Choroid plexus epithelial cell (primary cell): ENCODE measurements around the gene BHMT.
"Not testable (repeated sequence)": the region's sequence is repeated elsewhere in the genome, so short reads cannot be mapped to it uniquely, and the experiment has no call there.

Source experiments
- DNase-seq: peaks from one replicate; pipeline ENCODE4 v3.0.0-alpha.2; 2010; ENCODE audit warnings: low read depth
- H3K4me3 ChIP-seq: 2 replicates; pipeline ENCODE4 v1.5.1; 2011; ENCODE audit warnings: low read depth, mild to moderate bottlenecking, control low read depth, low read length, moderate library complexity
- TF ChIP-seq, protein P1 (sequence below): conservative IDR thresholded peaks from 2 replicates; pipeline ENCODE4 v1.5.1; 2011; ENCODE audit warnings: low read depth, mild to moderate bottlenecking, control low read depth, inconsistent platforms, low read length, moderate library complexity

BHMT gene

DNA sequence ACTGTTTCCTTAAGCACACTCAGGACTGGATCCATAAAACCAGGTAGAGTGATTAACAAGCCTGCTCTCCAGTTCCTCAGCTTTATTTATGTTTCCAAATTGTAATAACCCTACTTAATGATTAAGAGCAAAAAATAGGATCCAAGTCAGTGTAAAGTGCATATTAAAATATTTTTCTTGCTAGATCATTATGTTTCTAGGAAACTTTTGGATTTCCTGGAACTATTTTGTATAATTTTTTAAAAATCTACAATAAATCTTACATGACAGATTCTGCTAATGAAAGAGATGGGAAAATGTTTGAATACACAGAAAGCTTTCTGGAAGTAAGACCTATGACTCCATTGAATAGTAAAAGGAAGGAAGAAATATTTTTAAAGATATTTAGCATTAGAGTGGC lies 35.5 kb downstream of the BHMT start:
- TF ChIP-seq, protein P1, sequence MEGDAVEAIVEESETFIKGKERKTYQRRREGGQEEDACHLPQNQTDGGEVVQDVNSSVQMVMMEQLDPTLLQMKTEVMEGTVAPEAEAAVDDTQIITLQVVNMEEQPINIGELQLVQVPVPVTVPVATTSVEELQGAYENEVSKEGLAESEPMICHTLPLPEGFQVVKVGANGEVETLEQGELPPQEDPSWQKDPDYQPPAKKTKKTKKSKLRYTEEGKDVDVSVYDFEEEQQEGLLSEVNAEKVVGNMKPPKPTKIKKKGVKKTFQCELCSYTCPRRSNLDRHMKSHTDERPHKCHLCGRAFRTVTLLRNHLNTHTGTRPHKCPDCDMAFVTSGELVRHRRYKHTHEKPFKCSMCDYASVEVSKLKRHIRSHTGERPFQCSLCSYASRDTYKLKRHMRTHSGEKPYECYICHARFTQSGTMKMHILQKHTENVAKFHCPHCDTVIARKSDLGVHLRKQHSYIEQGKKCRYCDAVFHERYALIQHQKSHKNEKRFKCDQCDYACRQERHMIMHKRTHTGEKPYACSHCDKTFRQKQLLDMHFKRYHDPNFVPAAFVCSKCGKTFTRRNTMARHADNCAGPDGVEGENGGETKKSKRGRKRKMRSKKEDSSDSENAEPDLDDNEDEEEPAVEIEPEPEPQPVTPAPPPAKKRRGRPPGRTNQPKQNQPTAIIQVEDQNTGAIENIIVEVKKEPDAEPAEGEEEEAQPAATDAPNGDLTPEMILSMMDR = no peak
- no peak overlapping the region for H3K4me3 ChIP-seq
- DNase-seq = no peak

DNA sequence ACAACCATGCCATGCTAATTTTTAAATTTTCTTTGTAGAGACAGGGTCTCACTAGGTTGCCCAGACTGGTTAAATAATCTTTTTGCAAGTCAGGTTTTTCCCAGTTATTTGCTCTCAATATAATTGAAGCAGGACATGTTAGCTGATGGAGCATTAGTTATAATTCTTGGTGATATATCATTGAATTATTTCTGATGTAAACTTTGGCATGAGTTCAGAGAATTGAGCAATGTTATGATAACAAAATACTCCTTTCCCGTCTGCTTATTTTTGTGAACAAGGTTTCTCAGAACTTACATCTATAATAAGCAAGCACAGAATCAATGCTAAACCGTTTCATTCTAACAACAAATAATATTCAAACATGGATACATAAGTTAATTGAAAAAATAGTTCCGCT lies 37.8 kb downstream of the BHMT start:
- DNase-seq = peak; percentile 72
- no peak overlapping the region for H3K4me3 ChIP-seq
- TF ChIP-seq, protein P1 = no peak

DNA sequence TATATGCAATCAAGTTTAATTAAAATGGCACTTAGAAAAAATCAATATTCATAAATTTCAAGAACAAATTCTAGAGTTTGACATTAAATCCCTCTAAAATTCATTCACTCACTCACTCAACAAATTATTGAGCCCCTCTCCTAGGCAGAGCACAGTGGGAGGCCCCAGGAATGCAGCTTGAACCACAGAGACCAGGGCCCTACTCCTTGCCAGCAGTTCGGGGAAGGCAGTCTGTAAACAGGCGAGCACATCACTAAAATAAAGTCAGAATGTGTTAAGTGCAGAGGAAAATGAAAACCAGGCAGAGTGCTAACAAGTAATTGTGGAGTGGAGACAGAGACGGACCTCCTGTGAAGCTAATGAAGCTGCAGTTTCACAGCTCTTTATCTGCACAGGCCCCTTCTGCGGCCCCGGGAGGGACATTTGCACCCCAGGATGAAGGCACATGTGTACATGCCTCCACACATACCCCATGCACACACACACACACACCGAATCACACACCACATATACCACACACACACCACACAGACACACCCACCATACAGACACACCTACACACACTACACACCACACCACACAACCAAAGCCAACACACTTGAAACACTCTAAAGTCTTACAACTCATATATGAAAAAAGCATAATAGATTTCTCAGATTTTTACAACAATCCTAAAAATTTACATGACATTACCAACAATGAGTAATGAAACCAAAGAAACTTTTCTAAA lies 40.5 kb downstream of the BHMT start:
- DNase-seq = peak; percentile 57
- no peak overlapping the region for H3K4me3 ChIP-seq
- TF ChIP-seq, protein P1 = no peak

DNA sequence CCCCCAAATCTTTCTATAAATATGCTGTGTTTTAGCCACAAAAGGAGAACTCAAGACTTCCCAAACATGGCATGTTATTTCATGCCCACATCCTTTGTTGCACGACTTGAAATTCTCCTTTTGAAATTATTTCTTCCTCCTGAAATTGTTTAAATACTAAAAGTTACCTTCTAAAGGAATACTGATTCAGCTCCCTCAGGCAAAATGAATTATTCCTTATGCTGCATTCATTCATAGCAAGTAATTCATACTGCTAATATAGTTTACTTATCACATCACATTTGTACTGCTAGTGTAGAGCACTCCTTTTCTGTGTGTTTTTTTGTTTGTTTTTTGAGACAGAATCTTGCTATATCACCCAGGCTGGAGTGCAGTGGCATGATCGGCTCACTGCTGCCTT lies 45.7 kb downstream of the BHMT start:
- no peak for DNase-seq
- no peak overlapping the region for H3K4me3 ChIP-seq
- TF ChIP-seq, protein P1 = no peak

DNA sequence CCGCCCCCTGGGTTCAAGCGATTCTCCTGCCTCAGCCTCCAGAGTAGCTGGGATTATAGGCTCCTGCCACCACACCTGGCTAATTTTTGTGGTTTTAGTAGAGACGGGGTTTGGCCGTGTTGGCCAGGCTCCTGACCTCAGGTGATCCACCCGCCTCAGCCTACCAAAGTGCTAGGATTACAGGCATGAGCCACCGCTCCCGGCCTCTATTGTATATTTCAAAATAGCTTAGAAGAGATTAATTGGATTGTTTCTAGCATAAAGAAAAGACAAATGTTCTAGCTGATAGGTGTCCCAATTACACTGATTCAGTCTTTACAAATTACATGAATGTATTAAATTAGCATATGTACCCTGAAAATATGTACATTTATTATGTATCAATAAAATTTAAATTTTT lies 50.0 kb downstream of the BHMT start:
- not testable (repeated sequence) for DNase-seq, H3K4me3 ChIP-seq

DNA sequence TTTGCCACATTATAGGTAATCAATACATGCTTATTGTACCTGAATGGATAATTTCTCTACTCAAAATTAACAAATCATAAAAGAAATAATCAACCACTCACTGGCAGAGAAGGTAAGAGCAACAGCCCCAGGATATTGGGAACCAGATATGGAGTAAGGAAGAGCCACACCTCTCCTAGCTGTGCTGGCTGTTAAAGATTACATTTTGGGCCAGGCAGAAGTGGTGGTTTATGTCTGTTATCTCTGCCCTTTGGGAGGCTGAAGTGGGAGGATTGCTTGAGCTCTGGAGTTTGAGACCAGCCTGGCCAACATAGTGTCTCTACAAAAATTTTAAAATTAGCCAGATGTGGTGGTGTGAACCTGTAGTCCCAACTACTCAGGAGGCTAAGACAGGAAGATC lies 56.4 kb downstream of the BHMT start:
- DNase-seq = no peak
- TF ChIP-seq, protein P1 = no peak
- no peak overlapping the region for H3K4me3 ChIP-seq

DNA sequence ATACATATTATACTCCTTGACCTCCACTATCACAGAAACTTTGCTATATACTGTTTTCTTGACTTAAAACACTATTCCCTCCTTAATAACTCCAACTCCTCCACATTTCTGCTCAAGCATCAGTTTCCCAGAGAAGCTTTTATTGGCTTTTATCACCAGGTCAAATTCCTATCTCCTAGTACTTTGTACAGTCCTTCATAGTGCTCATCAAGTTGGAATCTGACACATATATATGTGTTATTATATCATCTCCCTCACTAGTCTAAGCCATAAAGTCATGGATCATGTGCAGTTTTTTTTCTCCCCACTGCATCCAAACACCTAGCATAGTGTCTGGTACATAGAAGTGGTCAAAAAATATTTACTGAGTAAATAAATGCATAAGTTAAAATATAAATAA lies 59.1 kb downstream of the BHMT start:
- DNase-seq = no peak
- H3K4me3 ChIP-seq = no peak overlapping the region
- TF ChIP-seq, protein P1 = no peak
